IMR-90 (cell line): ENCODE results near the gene TCOF1. TPM values are rescaled to one million over a fixed set of nuclear protein-coding genes. Genes with fewer than 3 reads are reported as not detected.

Source experiments
- ATAC-seq: fragments of 200-7000 bp; cut with Tn5 transposase; 2 replicates; pipeline ENCODE4 v1.9.1; 2020; ENCODE audit warnings: low read depth, mild to moderate bottlenecking, moderate library complexity
- BruUV-seq: library from RNA; stranded (reverse); fragments of 400-500 nt; replicated peaks from 2 replicates; lab custom pipeline; 2021; lab: Mats Ljungman, UMichigan
- CTCF ChIA-PET: fragments of 300-600 bp; formaldehyde crosslinking; extraction: SDS; loops from one replicate; lab custom pipeline; 2021; ENCODE audit warnings: antibody characterized with exemption; lab: Yijun Ruan, JAX
- POLR2A ChIA-PET: fragments of 300-600 bp; sonication (Branson Sonifier 250); formaldehyde crosslinking; loops from one replicate; lab custom pipeline; 2022; ENCODE audit warnings: antibody characterized with exemption; ENCODE audit not compliant: unreplicated experiment; lab: Charles Lee
- DNase-seq: peaks from one replicate; pipeline ENCODE4 v3.0.0; 2013
- H2AFZ ChIP-seq: replicated peaks from 2 replicates; pipeline ENCODE3; 2013; ENCODE audit warnings: low read length, mild to moderate bottlenecking; ENCODE audit not compliant: poor library complexity
- H2AK5ac ChIP-seq: 2 replicates; pipeline ENCODE4 v1.6.1; 2013; ENCODE audit warnings: low read depth, low read length, inconsistent platforms
- H2AK9ac ChIP-seq: replicated peaks from 2 replicates; pipeline ENCODE3; 2013; ENCODE audit warnings: mild to moderate bottlenecking, low read depth, low read length, moderate library complexity; ENCODE audit not compliant: poor library complexity
- H2BK120ac ChIP-seq: 2 replicates; pipeline ENCODE4 v1.6.1; 2013; ENCODE audit warnings: low read depth, low read length, inconsistent platforms
- H2BK15ac ChIP-seq: 3 replicates; pipeline ENCODE4 v1.6.1; 2013; ENCODE audit warnings: low read depth, low read length, inconsistent platforms
- H2BK20ac ChIP-seq: 2 replicates; pipeline ENCODE4 v1.6.1; 2013; ENCODE audit warnings: low read depth, mild to moderate bottlenecking, inconsistent platforms, low read length, moderate library complexity
- H2BK5ac ChIP-seq: 2 replicates; pipeline ENCODE4 v1.6.1; 2013; ENCODE audit warnings: mild to moderate bottlenecking, low read depth, low read length, inconsistent platforms; ENCODE audit not compliant: poor library complexity, severe bottlenecking
- H3K14ac ChIP-seq: replicated peaks from 2 replicates; pipeline ENCODE4 v1.6.1; 2013; ENCODE audit warnings: low read depth, low read length, inconsistent platforms
- H3K18ac ChIP-seq: 2 replicates; pipeline ENCODE4 v1.6.1; 2013; ENCODE audit warnings: low read depth, low read length, control low read depth
- H3K23ac ChIP-seq: 2 replicates; pipeline ENCODE4 v1.6.1; 2013; ENCODE audit warnings: low read depth, low read length, inconsistent platforms
- H3K27ac ChIP-seq: 2 replicates; pipeline ENCODE4 v1.5.1; 2013; ENCODE audit warnings: mild to moderate bottlenecking, control low read depth, low read length; ENCODE audit not compliant: insufficient read depth
- H3K27me3 ChIP-seq: 2 replicates; pipeline ENCODE4 v1.6.1; 2013; ENCODE audit warnings: low read length; ENCODE audit not compliant: control insufficient read depth, insufficient read depth
- H3K36me3 ChIP-seq: 2 replicates; pipeline ENCODE4 v1.6.1; 2013; ENCODE audit warnings: low read length, mixed read lengths; ENCODE audit not compliant: control insufficient read depth, insufficient read depth
- H3K4ac ChIP-seq: 2 replicates; pipeline ENCODE4 v1.6.1; 2013; ENCODE audit warnings: low read depth, low read length, inconsistent platforms
- H3K4me1 ChIP-seq: 2 replicates; pipeline ENCODE4 v1.6.1; 2013; ENCODE audit warnings: low read length, mixed read lengths; ENCODE audit not compliant: control insufficient read depth, insufficient read depth
- H3K4me2 ChIP-seq: 2 replicates; pipeline ENCODE4 v1.6.1; 2013; ENCODE audit warnings: low read depth, mild to moderate bottlenecking, control low read depth, low read length, moderate library complexity
- H3K4me3 ChIP-seq: 2 replicates; pipeline ENCODE4 v1.5.1; 2013; ENCODE audit warnings: low read depth, mild to moderate bottlenecking, control low read depth, low read length, moderate library complexity; ENCODE audit not compliant: insufficient read depth
- H3K56ac ChIP-seq: 2 replicates; pipeline ENCODE4 v1.6.1; 2013; ENCODE audit warnings: low read length, inconsistent platforms; ENCODE audit not compliant: insufficient read depth; ENCODE audit errors: extremely low read depth
- H3K79me1 ChIP-seq, 2 experiments: 2 replicates each; pipeline ENCODE4 v1.6.1; 2013; ENCODE audit warnings: low read length in 2 of 2, inconsistent platforms in 1 of 2, low read depth in 1 of 2
- H3K9ac ChIP-seq: 2 replicates; pipeline ENCODE4 v1.6.1; 2013; ENCODE audit warnings: low read depth, low read length, control low read depth
- H3K9me1 ChIP-seq: 2 replicates; pipeline ENCODE4 v1.6.1; 2013; ENCODE audit warnings: low read length, inconsistent platforms; ENCODE audit not compliant: insufficient read depth
- H3K9me3 ChIP-seq: 2 replicates; pipeline ENCODE4 v1.6.1; 2013; ENCODE audit warnings: low read length; ENCODE audit not compliant: control insufficient read depth, insufficient read depth
- H4K20me1 ChIP-seq: 2 replicates; pipeline ENCODE4 v1.6.1; 2013; ENCODE audit warnings: low read length, inconsistent platforms; ENCODE audit not compliant: insufficient read depth
- H4K5ac ChIP-seq: 2 replicates; pipeline ENCODE4 v1.6.1; 2013; ENCODE audit warnings: mild to moderate bottlenecking, low read depth, low read length, control low read depth
- H4K8ac ChIP-seq, 2 experiments: 2 replicates each; pipeline ENCODE4 v1.6.1; 2013; ENCODE audit warnings: low read depth in 2 of 2, low read length in 2 of 2, control low read depth in 1 of 2, inconsistent platforms in 1 of 2
- H4K91ac ChIP-seq: 2 replicates; pipeline ENCODE4 v1.6.1; 2013; ENCODE audit warnings: low read depth, low read length, inconsistent platforms; ENCODE audit not compliant: insufficient read depth
- MAZ ChIP-seq: IDR thresholded peaks from 2 replicates; pipeline ENCODE4 v1.6.1; 2012; ENCODE audit warnings: low read depth, mild to moderate bottlenecking, low read length, improper control_type of control experiment, moderate library complexity, borderline replicate concordance
- WGBS, 2 experiments: methylation state at CpG; one replicate each; pipeline versions ENCODE4 v1.1.5 to v1.1.7; 2013; ENCODE audit warnings: missing lambda C conversion rate in 2 of 2; ENCODE audit not compliant: insufficient read length in 1 of 2; ENCODE audit errors: extremely low coverage in 2 of 2; 5-methylcytosine and 5-hydroxymethylcytosine counted together
- dilution Hi-C: fragments of 300-500 bp; cut with HindIII; formaldehyde crosslinking; loops from one replicate; pipeline ENCODE4 v1.14.3; 2018; ENCODE audit warnings: low sequenced_read_pairs; ENCODE audit not compliant: unreplicated experiment
- in situ Hi-C: fragments of 300-500 bp; cut with MboI; formaldehyde crosslinking; loops from 3 replicates; pipeline ENCODE4 v1.14.3; 2019; ENCODE audit warnings: low sequenced_read_pairs, inconsistent platforms, mixed read lengths
- intact Hi-C: fragments of 100-400 bp; cut with micrococcal nuclease; formaldehyde crosslinking; loops from 2 replicates; pipeline ENCODE4 v1.10.0; 2022
- polyA plus RNA-seq, 3 experiments: library from polyadenylated mRNA; depleted of rRNA; stranded (reverse); fragments of >200 nt; gene quantifications; 2 replicates each; pipeline ENCODE4 v1.2.3, GENCODE V29; 2012; ENCODE audit warnings: low replicate concordance in 1 of 3
- total RNA-seq: library from RNA; depleted of rRNA; stranded (reverse); fragments of >200 nt; gene quantifications from 2 replicates; pipeline ENCODE4 v1.2.3, GENCODE V29; 2012

Gene TCOF1
- total and polyA plus RNA-seq, 2 of the 4 experiments (the other 2 are of a cell fraction), result 18.2 to 19.7 TPM

GRCh38 chr5:150448334-150448733 lies 90.8 kb downstream of the TCOF1 start:
- POLR2A ChIA-PET, result no interaction called here
- Histone ChIP-seq H3K56ac (peak overlapping the region; percentile 95), H3K9ac (peak overlapping the region; percentile 99), H3K27ac (peak overlapping the region; percentile 97), H2AFZ (no peak overlapping the region), H4K8ac (peak overlapping the region; percentile 87 to 99; a peak in 3 of 4 replicates), H2BK15ac (no peak overlapping the region), H3K4me3 (peak overlapping the region; percentile 81), H3K79me1 (peaks cover 34 to 59% of the 10 kb centered on the region in 2 experiments), H3K36me3 (peaks cover 48% of the 10 kb centered on the region), H3K27me3 (no peaks in the 10 kb centered on the region), H2BK20ac (no peak overlapping the region), H3K4me2 (peak overlapping the region; percentile 85), H3K23ac (peak overlapping the region; percentile 94), H3K18ac (no peak overlapping the region; the same call in 1 of the 2 replicates), H2AK5ac (peak overlapping the region; percentile 98), H3K9me3 (no peaks in the 10 kb centered on the region), H3K4ac (peak overlapping the region; percentile 94; the same call in 1 of the 2 replicates), H3K14ac (peak overlapping the region; percentile 96), H4K20me1 (peaks cover 62% of the 10 kb centered on the region), H3K9me1 (peaks cover 9% of the 10 kb centered on the region), H2BK5ac (peak overlapping the region; percentile 83), H4K91ac (peak overlapping the region; percentile 80; the same call in 1 of the 2 replicates), H2BK120ac (no peak overlapping the region), H4K5ac (no peak overlapping the region), H2AK9ac (peak overlapping the region; percentile 38), H3K4me1 (peaks cover 4% of the 10 kb centered on the region)
- ATAC-seq (peak; percentile 2; the same call in 1 of the 2 replicates), DNase-seq (no peak)
- in situ Hi-C loops (loop anchor here (25.0 kb wide), 2 partner anchors 611 to 811 kb away; no protein-coding TSS in a partner anchor), dilution Hi-C loops (no loop called here), intact Hi-C loops (no loop called here)
- WGBS, 2 experiments, result no CpG with 5 or more reads among the region's 4 CpGs
- no TSS peak for BruUV-seq
- no peak for TF ChIP-seq MAZ
- CTCF ChIA-PET, result interaction anchor here (0.9 kb wide), 1 partner anchor 10 kb away, joined by 4 read pairs; no protein-coding TSS in a partner anchor
